SH-SY5Y (cell line): Measurements from ENCODE around the gene CACNA2D4.

Experiments
- GATA2 ChIP-seq: IDR thresholded peaks from 2 replicates; pipeline ENCODE4 v1.6.1; 2011; ENCODE audit warnings: mild to moderate bottlenecking, low read depth, low read length
- GATA3 ChIP-seq: IDR thresholded peaks from 2 replicates; pipeline ENCODE4 v1.6.1; 2011; ENCODE audit warnings: low read depth, mild to moderate bottlenecking, low read length, moderate library complexity

DNA sequence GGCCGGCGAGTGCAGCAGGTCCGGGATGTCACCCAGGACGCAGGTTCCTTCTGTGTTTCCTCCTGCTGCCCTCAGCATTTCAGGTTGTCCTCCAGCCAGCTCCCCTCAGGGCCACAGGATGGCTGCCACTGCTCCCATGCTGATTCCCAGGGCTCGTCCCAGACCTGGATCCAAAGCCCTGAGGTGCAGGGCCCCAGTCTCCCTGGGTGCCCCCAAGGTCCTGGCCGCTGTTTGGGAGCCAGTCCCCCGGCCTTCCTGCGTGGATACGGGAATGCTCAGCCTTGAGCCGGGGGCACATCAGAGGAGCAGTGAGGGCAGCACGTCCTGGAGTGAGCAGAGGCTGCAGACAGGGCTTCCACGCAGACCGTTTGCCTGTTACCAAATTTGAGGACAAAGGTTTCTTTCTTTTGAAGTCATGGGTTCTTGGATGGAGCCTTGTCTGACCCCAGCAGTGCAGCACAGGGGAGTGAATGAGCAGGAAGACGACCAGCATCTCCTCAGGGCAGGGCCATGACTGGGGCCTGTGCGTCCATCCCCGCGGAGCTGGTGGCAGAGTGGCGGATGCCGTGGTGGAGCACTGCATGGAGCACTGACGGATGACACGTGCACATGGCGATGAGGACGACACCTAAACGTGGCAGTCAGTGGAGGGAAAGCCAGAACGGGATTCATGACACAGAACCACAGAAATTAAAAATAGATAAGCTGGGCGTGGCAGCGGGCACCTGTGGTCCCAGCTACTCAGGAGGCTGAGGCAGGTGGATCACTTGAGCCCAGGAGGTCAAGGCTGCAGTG is 12.5 kb upstream of the CACNA2D4 start:
- no peak for TF ChIP-seq GATA3
- no peak for TF ChIP-seq GATA2
